Measurements from ENCODE around the gene GLI3.

The GLI3 gene

GRCh38 chr7:42126475-42127231 is 110.4 kb downstream of the GLI3 start:
- H3K4me3 ChIP-seq (ENCODE audit: low read depth, low read length): no peak overlapping the region
- no peak for TF ChIP-seq CTCF (IDR thresholded peaks at IDR 0.05; ENCODE audit: borderline replicate concordance, insufficient read depth, low read depth, low read length)

DNA sequence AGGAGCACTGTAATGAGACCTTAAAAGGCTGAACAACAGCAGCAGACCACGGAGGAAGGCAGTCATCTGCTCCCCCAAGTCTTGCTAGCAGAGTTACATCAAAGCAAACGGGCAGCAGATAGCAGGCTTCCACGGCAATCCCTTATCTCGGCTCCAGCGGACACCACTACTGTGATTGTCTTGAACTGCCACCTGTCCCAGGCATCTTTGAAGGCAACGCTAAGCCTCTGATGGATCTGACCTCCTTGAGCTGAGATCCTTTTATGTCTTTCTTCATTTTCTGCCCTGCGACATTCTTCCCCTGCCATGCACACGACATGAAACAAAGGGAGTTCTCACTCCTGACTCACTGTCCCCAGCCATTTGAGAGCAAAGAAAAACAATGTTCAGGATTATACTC is 111.7 kb downstream of the GLI3 start:
- no peak overlapping the region for H3K4me3 ChIP-seq (ENCODE audit: low read depth, low read length)
- no peak for TF ChIP-seq CTCF (IDR thresholded peaks at IDR 0.05; ENCODE audit: borderline replicate concordance, insufficient read depth, low read depth, low read length)

- TF ChIP-seq CTCF (IDR thresholded peaks at IDR 0.05; ENCODE audit: borderline replicate concordance, insufficient read depth, low read depth, low read length): no peak
These were observed 113.3 kb downstream of the GLI3 start for GRCh38 chr7:42123716-42124115.

GRCh38 chr7:42120191-42120590 is 116.8 kb downstream of the GLI3 start:
- no peak for TF ChIP-seq CTCF (IDR thresholded peaks at IDR 0.05; ENCODE audit: borderline replicate concordance, insufficient read depth, low read depth, low read length)
- no peak overlapping the region for H3K4me3 ChIP-seq (ENCODE audit: low read depth, low read length)

More at GRCh38 chr7:42123716-42124115, 113.3 kb downstream of the GLI3 start:
- H3K4me3 ChIP-seq (ENCODE audit: low read depth, low read length): no peak overlapping the region

- TF ChIP-seq CTCF (IDR thresholded peaks at IDR 0.05; ENCODE audit: borderline replicate concordance, insufficient read depth, low read depth, low read length): no peak
- no peak overlapping the region for H3K4me3 ChIP-seq (ENCODE audit: low read depth, low read length)
These were observed 119.8 kb downstream of the GLI3 start for GRCh38 chr7:42117201-42117600.

GRCh38 chr7:42115795-42116194 is 121.2 kb downstream of the GLI3 start:
- H3K4me3 ChIP-seq (ENCODE audit: low read depth, low read length): no peak overlapping the region
- no peak for TF ChIP-seq CTCF (IDR thresholded peaks at IDR 0.05; ENCODE audit: borderline replicate concordance, insufficient read depth, low read depth, low read length)

- no peak for TF ChIP-seq CTCF (IDR thresholded peaks at IDR 0.05; ENCODE audit: borderline replicate concordance, insufficient read depth, low read depth, low read length)
These were observed 126.7 kb downstream of the GLI3 start for GRCh38 chr7:42110333-42110732.

More at GRCh38 chr7:42110333-42110732, 126.7 kb downstream of the GLI3 start:
- H3K4me3 ChIP-seq (ENCODE audit: low read depth, low read length): no peak overlapping the region
